T47D (cell line): ENCODE data around the gene PHLPP1.
A peak's percentile ranks its signal among the peaks of the same experiment; 100 is the strongest.

Source experiments
- DNase-seq, 2 experiments: peaks; one replicate each; pipeline versions ENCODE4 v3.0.0 to v3.0.0-alpha.2; 2011 to 2012; ENCODE audit warnings: low read depth in 1 of 2, low spot score in 1 of 2
- JUND ChIP-seq: IDR thresholded peaks from 2 replicates; pipeline ENCODE4 v1.6.1; 2012; ENCODE audit warnings: low read depth
- in situ Hi-C: cut with HindIII; loops from 2 replicates; pipeline ENCODE4 v1.10.0; 2016; ENCODE audit warnings: low sequenced_read_pairs, low pct_unique_long_range_greater_than_20kb

Gene PHLPP1

GRCh38 chr18:62710417-62710816, 4.9 kb upstream of the PHLPP1 start:
- in situ Hi-C loops = no loop called here
- no peak for DNase-seq
- no peak for TF ChIP-seq JUND

- no peak for TF ChIP-seq JUND
- no peak for DNase-seq
- in situ Hi-C loops = no loop called here
Measured at GRCh38 chr18:62711781-62712180, 3.6 kb upstream of the PHLPP1 start.

- TF ChIP-seq JUND = no peak
- no peak for DNase-seq
- in situ Hi-C loops = no loop called here
Measured at GRCh38 chr18:62713651-62714247, 1.6 kb upstream of the PHLPP1 start.

GRCh38 chr18:62714671-62715435, 488 bp upstream of the PHLPP1 start:
- no peak for TF ChIP-seq JUND
- in situ Hi-C loops = no loop called here
- DNase-seq = peak; percentile 92 to 99

- peak; percentile 45 to 59 for DNase-seq
- no peak for TF ChIP-seq JUND
- in situ Hi-C loops = no loop called here
Measured at GRCh38 chr18:62715759-62716615, 646 bp downstream of the PHLPP1 start.

DNA sequence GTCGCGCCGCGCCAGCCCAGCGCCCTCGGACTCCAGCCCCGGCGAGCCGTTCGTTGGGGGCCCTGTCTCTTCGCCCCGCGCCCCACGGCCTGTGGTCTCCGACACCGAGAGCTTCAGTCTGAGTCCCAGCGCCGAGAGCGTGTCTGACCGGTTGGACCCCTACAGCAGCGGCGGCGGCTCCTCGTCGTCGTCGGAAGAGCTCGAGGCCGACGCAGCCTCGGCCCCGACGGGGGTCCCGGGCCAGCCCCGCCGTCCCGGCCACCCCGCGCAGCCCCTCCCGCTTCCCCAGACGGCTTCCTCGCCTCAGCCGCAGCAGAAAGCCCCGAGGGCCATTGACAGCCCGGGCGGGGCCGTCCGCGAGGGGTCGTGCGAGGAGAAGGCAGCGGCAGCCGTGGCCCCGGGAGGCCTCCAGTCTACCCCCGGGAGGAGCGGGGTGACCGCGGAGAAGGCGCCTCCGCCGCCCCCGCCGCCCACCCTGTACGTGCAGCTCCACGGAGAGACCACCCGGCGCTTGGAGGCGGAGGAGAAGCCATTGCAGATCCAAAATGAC, 1.4 kb downstream of the PHLPP1 start:
- DNase-seq = peak; percentile 37 to 38
- no peak for TF ChIP-seq JUND
- in situ Hi-C loops = no loop called here

GRCh38 chr18:62717169-62717924, 2.0 kb downstream of the PHLPP1 start:
- TF ChIP-seq JUND = no peak
- in situ Hi-C loops = no loop called here
- peak; percentile 42 to 48 for DNase-seq

DNA sequence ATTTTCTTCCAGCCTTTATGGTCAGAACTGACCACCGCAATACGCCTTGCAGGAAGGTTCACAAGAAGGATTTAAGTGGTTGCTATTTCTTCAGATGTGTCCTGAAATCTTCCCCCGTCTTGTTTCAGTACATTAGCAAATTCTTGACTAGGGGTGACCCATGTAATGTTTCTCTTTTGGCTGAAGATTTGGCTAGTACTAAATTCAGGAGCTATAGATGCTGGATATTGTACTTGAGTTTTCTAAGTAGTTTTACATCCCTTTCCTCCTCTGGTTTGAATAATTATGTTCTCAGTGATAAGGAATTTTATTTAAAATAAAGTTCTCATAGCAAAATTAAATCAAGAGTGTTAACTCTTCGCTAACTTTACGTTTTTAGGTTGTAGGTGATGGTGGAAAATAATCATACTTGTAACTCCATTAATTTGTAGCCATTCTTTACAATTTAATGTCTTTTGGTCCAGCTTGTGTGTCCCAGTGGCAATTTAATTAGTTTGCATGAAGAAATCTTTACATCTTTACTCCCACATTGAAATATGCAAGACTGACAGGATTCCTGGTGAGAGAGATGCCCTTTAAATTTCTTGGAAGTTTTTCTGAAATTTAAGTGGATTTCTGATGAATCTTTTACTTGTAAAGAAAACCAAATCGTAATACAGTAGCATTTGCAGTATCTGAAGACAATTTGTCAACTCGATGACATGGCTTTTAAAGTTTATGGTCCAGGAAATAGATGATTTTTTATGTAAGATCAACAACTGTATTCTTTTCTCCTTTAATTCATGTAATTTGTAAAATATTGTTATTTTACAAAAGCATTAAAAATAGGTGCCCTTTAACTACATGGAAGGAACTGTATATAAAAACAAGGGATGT, 2.8 kb downstream of the PHLPP1 start:
- in situ Hi-C loops = no loop called here
- TF ChIP-seq JUND = no peak
- DNase-seq = no peak

DNA sequence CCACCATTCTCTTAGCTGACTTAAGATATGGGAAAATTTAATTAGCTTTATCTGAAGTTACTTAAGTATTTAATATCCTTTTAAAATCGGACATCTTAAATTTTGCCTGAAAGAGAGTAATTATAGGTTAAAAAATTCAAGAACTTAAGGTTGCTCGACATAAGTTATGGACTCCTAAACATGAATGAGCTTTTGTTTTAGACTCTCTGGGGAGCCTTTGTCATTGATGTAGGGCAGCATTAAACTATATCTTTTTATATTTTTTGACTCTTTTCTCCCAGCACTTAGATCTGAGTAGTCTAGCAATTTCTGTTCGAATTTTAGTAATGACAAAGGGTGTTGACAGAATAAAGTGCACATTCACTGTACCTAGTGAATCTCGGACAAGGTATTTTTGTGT, 4.7 kb downstream of the PHLPP1 start:
- no peak for TF ChIP-seq JUND
- no peak for DNase-seq
- in situ Hi-C loops = no loop called here

DNA sequence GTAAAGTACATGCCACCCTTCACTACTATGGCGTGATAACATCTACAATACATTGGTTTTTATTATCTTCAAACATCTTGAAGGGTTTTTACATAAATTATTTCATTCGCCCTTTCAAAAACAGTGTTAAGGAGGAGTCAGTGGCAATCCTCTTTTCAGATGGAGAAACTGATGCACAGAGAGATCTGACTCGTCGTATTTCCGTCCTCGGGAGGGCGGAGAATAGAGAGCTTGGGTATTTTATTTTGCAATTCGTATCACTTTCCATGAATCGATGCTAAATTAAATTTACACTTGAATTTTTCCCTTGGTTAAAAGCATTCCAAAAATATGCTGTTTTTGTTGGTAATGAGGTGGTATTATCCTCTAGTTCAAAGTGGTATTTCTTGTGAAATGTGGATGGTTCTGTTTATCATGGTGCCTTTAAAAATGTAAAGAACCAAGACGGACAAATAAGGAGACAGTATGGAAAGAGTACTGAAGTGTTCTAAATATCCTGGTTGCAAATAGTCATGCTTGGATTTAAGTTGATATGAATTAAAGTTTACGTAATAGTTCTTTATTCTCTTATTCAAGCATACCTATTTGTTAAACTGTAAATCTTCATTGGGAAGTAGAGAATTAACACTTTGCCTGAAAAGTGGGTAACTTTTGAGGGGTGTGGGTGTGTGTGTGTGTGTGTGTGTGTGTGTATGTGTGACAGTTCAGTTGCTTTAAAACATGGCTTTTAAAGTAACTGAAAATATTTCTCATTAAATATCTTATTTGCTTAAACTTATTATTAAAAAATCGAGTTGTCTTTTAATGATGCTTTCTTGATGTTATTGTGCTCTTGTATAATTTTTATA, 5.6 kb downstream of the PHLPP1 start:
- no peak for TF ChIP-seq JUND
- in situ Hi-C loops = no loop called here
- no peak for DNase-seq
